NB4 (cell line): ENCODE data around the gene MEGF10.

Experiments used
- MYC ChIP-seq: IDR thresholded peaks from 2 replicates; pipeline ENCODE4 v1.6.1; 2011; ENCODE audit warnings: low read depth, low read length
- POLR2A ChIP-seq: IDR thresholded peaks from 2 replicates; pipeline ENCODE4 v1.6.1; 2011; ENCODE audit warnings: mild to moderate bottlenecking; ENCODE audit not compliant: insufficient read length; ENCODE audit errors: extremely low read depth
- TF ChIP-seq, protein P1 (sequence below): IDR thresholded peaks from one replicate; pipeline ENCODE4 v1.5.1; 2012; ENCODE audit warnings: low read depth, low read length

DNA sequence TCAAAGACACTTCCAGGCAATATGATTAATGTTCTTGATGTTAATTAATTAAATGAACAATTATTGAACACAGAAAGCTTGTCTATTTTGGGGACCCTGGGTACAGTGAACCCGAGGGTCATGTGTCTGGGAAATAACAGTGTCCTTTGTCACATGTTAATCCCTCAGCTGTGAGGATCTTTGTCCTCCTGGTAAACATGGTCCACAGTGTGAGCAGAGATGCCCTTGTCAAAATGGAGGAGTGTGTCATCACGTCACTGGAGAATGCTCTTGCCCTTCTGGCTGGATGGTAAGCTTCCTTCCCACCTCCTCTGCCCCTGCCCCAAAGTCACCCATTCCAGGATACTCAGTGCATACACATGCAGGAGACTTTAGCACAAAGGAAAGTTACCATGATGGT lies 107.9 kb downstream of the MEGF10 start:
- TF ChIP-seq, protein P1, sequence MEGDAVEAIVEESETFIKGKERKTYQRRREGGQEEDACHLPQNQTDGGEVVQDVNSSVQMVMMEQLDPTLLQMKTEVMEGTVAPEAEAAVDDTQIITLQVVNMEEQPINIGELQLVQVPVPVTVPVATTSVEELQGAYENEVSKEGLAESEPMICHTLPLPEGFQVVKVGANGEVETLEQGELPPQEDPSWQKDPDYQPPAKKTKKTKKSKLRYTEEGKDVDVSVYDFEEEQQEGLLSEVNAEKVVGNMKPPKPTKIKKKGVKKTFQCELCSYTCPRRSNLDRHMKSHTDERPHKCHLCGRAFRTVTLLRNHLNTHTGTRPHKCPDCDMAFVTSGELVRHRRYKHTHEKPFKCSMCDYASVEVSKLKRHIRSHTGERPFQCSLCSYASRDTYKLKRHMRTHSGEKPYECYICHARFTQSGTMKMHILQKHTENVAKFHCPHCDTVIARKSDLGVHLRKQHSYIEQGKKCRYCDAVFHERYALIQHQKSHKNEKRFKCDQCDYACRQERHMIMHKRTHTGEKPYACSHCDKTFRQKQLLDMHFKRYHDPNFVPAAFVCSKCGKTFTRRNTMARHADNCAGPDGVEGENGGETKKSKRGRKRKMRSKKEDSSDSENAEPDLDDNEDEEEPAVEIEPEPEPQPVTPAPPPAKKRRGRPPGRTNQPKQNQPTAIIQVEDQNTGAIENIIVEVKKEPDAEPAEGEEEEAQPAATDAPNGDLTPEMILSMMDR = no peak
- TF ChIP-seq MYC (no peak), POLR2A (no peak)
